WERI-Rb-1 (cell line): Measurements from ENCODE around the gene CNTD1.
"Not testable (repeated sequence)": the region's sequence is repeated elsewhere in the genome, so short reads cannot be mapped to it uniquely, and the experiment has no call there.

Source experiments
- DNase-seq: peaks from one replicate; pipeline ENCODE4 v3.0.0-alpha.2; 2020
- H3K27ac ChIP-seq: fragments of 250-450 bp; sonication (Bioruptor Pico); 2 replicates; pipeline ENCODE4 v1.5.1; 2020; ENCODE audit warnings: mild to moderate bottlenecking, moderate library complexity
- H3K27me3 ChIP-seq: fragments of 250-450 bp; sonication (Bioruptor Pico); 2 replicates; pipeline ENCODE4 v1.5.1; 2021; ENCODE audit warnings: mild to moderate bottlenecking, low read depth, moderate library complexity; ENCODE audit not compliant: insufficient read depth, severe bottlenecking
- H3K36me3 ChIP-seq: fragments of 250-450 bp; sonication (Bioruptor Pico); 2 replicates; pipeline ENCODE4 v1.5.1; 2020; ENCODE audit warnings: mild to moderate bottlenecking, moderate library complexity
- H3K4me3 ChIP-seq: 2 replicates; pipeline ENCODE4 v1.5.1; 2011; ENCODE audit warnings: low read depth, mild to moderate bottlenecking, control low read depth, low read length
- H3K9me3 ChIP-seq: fragments of 250-450 bp; sonication (Bioruptor Pico); 2 replicates; pipeline ENCODE4 v1.5.1; 2021; ENCODE audit warnings: mild to moderate bottlenecking, moderate library complexity; ENCODE audit not compliant: severe bottlenecking
- CTCF ChIP-seq: IDR thresholded peaks from 2 replicates; pipeline ENCODE4 v1.5.1; 2011; ENCODE audit warnings: low read depth, mild to moderate bottlenecking, control low read depth, inconsistent platforms, low read length

CNTD1 gene

DNA sequence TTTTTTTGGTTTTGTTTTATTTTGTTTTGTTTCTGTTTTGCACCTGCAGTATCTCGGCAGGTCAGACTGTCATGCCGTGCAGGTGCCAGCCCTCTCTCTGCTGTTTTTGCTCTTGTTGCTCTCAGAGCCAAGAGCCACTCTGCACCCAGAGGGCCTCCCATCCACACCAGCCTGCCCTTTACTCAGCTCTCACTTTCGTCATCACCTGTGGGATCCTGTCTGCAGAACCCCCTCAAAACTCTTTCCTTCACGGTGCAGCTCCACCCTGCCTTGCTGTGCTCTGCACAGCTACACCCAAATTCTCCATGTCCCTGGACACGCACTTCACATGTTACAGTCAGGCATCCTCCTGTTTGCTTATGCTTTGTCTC lies 54.9 kb downstream of the CNTD1 start:
- H3K27me3 ChIP-seq, result no peaks in the 10 kb centered on the region
- no peaks in the 10 kb centered on the region for H3K9me3 ChIP-seq
- no peaks in the 10 kb centered on the region for H3K36me3 ChIP-seq
- H3K4me3 ChIP-seq, result no peak overlapping the region
- DNase-seq, result no peak
- no peak overlapping the region for H3K27ac ChIP-seq
- no peak for TF ChIP-seq CTCF

GRCh38 chr17:42853968-42854790 lies 55.5 kb downstream of the CNTD1 start:
- H3K4me3 ChIP-seq, result no peak overlapping the region
- no peaks in the 10 kb centered on the region for H3K36me3 ChIP-seq
- no peak overlapping the region for H3K27ac ChIP-seq
- no peak for DNase-seq
- no peaks in the 10 kb centered on the region for H3K27me3 ChIP-seq
- H3K9me3 ChIP-seq, result no peaks in the 10 kb centered on the region
- no peak for TF ChIP-seq CTCF

- H3K27me3 ChIP-seq, result no peaks in the 10 kb centered on the region
- H3K36me3 ChIP-seq, result no peaks in the 10 kb centered on the region
- no peak overlapping the region for H3K27ac ChIP-seq
- no peak for DNase-seq
- H3K4me3 ChIP-seq, result no peak overlapping the region
- no peaks in the 10 kb centered on the region for H3K9me3 ChIP-seq
- no peak for TF ChIP-seq CTCF
Measured at GRCh38 chr17:42855048-42855596, 56.5 kb downstream of the CNTD1 start.

GRCh38 chr17:42856093-42856492 lies 57.4 kb downstream of the CNTD1 start:
- not testable (repeated sequence) for H3K36me3 ChIP-seq, H3K4me3 ChIP-seq, H3K9me3 ChIP-seq, H3K27ac ChIP-seq, H3K27me3 ChIP-seq
- DNase-seq, result peak; percentile 61

DNA sequence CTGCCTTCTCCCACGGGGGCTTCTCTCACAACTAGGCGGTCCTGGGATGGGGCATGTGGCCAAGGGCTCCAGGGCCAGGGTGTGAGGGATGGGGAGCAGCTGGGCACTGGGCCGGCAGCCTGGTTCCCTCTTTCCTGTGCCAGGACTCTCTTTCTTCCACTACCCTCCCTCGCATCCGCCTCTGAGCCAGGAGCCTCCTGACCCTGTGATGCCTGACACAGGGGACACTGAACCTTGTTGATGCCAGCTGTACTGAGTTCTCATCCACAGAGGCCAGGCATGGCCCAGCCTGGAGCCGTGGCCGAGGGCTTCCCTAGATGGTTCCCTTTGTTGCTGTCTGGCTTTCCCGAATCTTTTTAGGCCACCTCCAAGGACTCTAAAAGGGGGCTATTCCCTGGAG lies 57.9 kb downstream of the CNTD1 start:
- H3K27ac ChIP-seq, H3K4me3 ChIP-seq, H3K9me3 ChIP-seq, H3K27me3 ChIP-seq, DNase-seq, H3K36me3 ChIP-seq: not testable (repeated sequence)

- TF ChIP-seq CTCF, result no peak
- Histone ChIP-seq H3K27ac (no peak overlapping the region), H3K4me3 (no peak overlapping the region), H3K36me3 (no peaks in the 10 kb centered on the region), H3K9me3 (no peaks in the 10 kb centered on the region), H3K27me3 (no peaks in the 10 kb centered on the region)
- no peak for DNase-seq
Measured at GRCh38 chr17:42857389-42857788, 58.7 kb downstream of the CNTD1 start.
